Smooth muscle cell (in vitro differentiated cells): Measurements from ENCODE around the gene TBATA. TPM values are rescaled to one million over a fixed set of nuclear protein-coding genes. Genes with fewer than 3 reads are reported as not detected.

Experiments used
- DNase-seq: peaks from one replicate; lab custom pipeline; 2025; ENCODE audit not compliant: unreplicated experiment; lab: John Stamatoyannopoulos, UW
- H2AFZ ChIP-seq: fragments of 200-600 bp; sonication (generic); 2 replicates; pipeline ENCODE4 v1.6.0; 2016; ENCODE audit warnings: antibody characterized with exemption, low read depth, mild to moderate bottlenecking
- H3F3A ChIP-seq: fragments of 200-600 bp; sonication (generic); 2 replicates; pipeline ENCODE4 v1.6.0; 2017; ENCODE audit warnings: antibody characterized with exemption, low read depth
- H3K27ac ChIP-seq: fragments of 200-600 bp; sonication (generic); 2 replicates; pipeline ENCODE4 v1.5.1; 2016; ENCODE audit warnings: low read depth, mild to moderate bottlenecking
- H3K27me3 ChIP-seq: fragments of 200-600 bp; sonication (generic); 2 replicates; pipeline ENCODE4 v1.6.1; 2016; ENCODE audit warnings: low read depth, mild to moderate bottlenecking
- H3K36me3 ChIP-seq: fragments of 200-600 bp; sonication (generic); 2 replicates; pipeline ENCODE4 v1.5.1; 2016; ENCODE audit warnings: low read depth
- H3K4me1 ChIP-seq: fragments of 200-600 bp; sonication (generic); 2 replicates; pipeline ENCODE4 v1.5.1; 2016; ENCODE audit warnings: low read depth
- H3K4me2 ChIP-seq: fragments of 200-600 bp; sonication (generic); 2 replicates; pipeline ENCODE4 v1.6.0; 2016; ENCODE audit warnings: mild to moderate bottlenecking
- H3K4me3 ChIP-seq: fragments of 200-600 bp; sonication (generic); 2 replicates; pipeline ENCODE4 v1.5.1; 2016; ENCODE audit warnings: mild to moderate bottlenecking
- H3K79me2 ChIP-seq: fragments of 200-600 bp; sonication (generic); 2 replicates; pipeline ENCODE4 v1.6.0; 2016; ENCODE audit warnings: low read depth, mild to moderate bottlenecking
- H3K9ac ChIP-seq: fragments of 200-600 bp; sonication (generic); 2 replicates; pipeline ENCODE4 v1.6.0; 2016; ENCODE audit warnings: low read depth
- H3K9me3 ChIP-seq: fragments of 200-600 bp; sonication (generic); replicated peaks from 2 replicates; pipeline ENCODE4 v1.5.1; 2016; ENCODE audit warnings: low read depth
- H4K20me1 ChIP-seq: fragments of 200-600 bp; sonication (generic); 2 replicates; pipeline ENCODE4 v1.6.0; 2016; ENCODE audit warnings: low read depth
- CTCF ChIP-seq: fragments of 200-600 bp; sonication (generic); IDR thresholded peaks from 2 replicates; pipeline ENCODE4 v1.5.1; 2017; ENCODE audit warnings: borderline replicate concordance, mild to moderate bottlenecking, antibody characterized with exemption; ENCODE audit not compliant: insufficient read depth, poor library complexity, severe bottlenecking
- WGBS: methylation state at CpG from one replicate; pipeline ENCODE4 v1.1.7; 2016; ENCODE audit warnings: low lambda C conversion rate; 5-methylcytosine and 5-hydroxymethylcytosine counted together
- polyA plus RNA-seq: library from polyadenylated mRNA; unstranded; fragments of >200 nt; fragmentation: Nextera tagmentation; extraction: Ambion mirVana; gene quantifications from 2 replicates; pipeline ENCODE4 v1.2.1, GENCODE V29; 2016
- total RNA-seq: library from RNA; depleted of rRNA; stranded (reverse); fragments of >200 nt; gene quantifications from 2 replicates; pipeline ENCODE4 v1.2.3, GENCODE V29; 2014

Gene TBATA
- total and polyA plus RNA-seq, 2 experiments from 2014 or later, result not detected

- no peaks in the 10 kb centered on the region for H3K36me3 ChIP-seq
- DNase-seq, result no peak
- TF ChIP-seq CTCF, result no peak
Measured at GRCh38 chr10:70801854-70802253, 16.7 kb upstream of the TBATA start.

GRCh38 chr10:70799124-70799523 is 13.9 kb upstream of the TBATA start:
- Histone ChIP-seq H3K4me2 (no peak overlapping the region), H3F3A (no peaks in the 10 kb centered on the region), H2AFZ (no peak overlapping the region), H3K36me3 (no peaks in the 10 kb centered on the region), H4K20me1 (no peaks in the 10 kb centered on the region), H3K27me3 (no peaks in the 10 kb centered on the region), H3K9me3 (peaks cover 3% of the 10 kb centered on the region), H3K79me2 (no peaks in the 10 kb centered on the region), H3K27ac (no peak overlapping the region), H3K9ac (no peak overlapping the region), H3K4me3 (no peak overlapping the region), H3K4me1 (no peaks in the 10 kb centered on the region)
- no peak for TF ChIP-seq CTCF
- DNase-seq, result no peak
- 86% methylated on average over 5 of the region's 5 CpGs for WGBS

More at GRCh38 chr10:70801854-70802253, 16.7 kb upstream of the TBATA start:
- H3K4me1 ChIP-seq, result no peaks in the 10 kb centered on the region
- no peaks in the 10 kb centered on the region for H3K27me3 ChIP-seq
- H3K79me2 ChIP-seq, result no peaks in the 10 kb centered on the region
- H4K20me1 ChIP-seq, result no peaks in the 10 kb centered on the region
- no peak overlapping the region for H2AFZ ChIP-seq
- no peak overlapping the region for H3K27ac ChIP-seq
- H3K9ac ChIP-seq, result no peak overlapping the region
- H3F3A ChIP-seq, result no peaks in the 10 kb centered on the region
- H3K4me3 ChIP-seq, result no peak overlapping the region
- peaks cover 2% of the 10 kb centered on the region for H3K9me3 ChIP-seq
- H3K4me2 ChIP-seq, result no peak overlapping the region
- WGBS, result 100% methylated on average over 1 of the region's 1 CpG

DNA sequence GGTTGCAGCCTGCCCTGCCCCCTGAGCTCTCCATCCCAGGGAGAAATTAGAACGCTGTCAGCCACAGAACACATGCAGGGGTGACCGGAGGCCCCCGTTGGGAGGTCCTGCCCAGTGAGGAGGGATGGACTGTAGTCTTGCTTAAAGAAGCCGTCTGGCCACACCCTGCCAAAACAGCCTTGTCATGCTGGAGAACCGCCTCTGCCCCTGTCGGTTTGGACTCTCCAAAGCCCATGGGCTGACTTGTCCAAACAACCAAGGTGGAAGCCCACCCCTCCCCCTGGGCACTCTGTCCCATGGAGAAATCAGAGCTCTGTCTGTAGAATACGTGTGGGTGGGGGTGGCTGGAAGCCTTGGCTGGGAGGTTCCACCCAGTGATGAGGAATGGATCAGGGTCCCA is 12.7 kb upstream of the TBATA start:
- Histone ChIP-seq H3K4me2 (no peak overlapping the region), H3K27ac (no peak overlapping the region), H4K20me1 (no peaks in the 10 kb centered on the region), H3K9ac (no peak overlapping the region), H3K9me3 (peaks cover 3% of the 10 kb centered on the region), H3F3A (no peaks in the 10 kb centered on the region), H3K79me2 (no peaks in the 10 kb centered on the region), H3K27me3 (no peaks in the 10 kb centered on the region), H3K4me3 (no peak overlapping the region), H3K36me3 (no peaks in the 10 kb centered on the region), H3K4me1 (no peaks in the 10 kb centered on the region), H2AFZ (no peak overlapping the region)
- 93% methylated on average over 7 of the region's 7 CpGs for WGBS
- TF ChIP-seq CTCF, result no peak
- no peak for DNase-seq

DNA sequence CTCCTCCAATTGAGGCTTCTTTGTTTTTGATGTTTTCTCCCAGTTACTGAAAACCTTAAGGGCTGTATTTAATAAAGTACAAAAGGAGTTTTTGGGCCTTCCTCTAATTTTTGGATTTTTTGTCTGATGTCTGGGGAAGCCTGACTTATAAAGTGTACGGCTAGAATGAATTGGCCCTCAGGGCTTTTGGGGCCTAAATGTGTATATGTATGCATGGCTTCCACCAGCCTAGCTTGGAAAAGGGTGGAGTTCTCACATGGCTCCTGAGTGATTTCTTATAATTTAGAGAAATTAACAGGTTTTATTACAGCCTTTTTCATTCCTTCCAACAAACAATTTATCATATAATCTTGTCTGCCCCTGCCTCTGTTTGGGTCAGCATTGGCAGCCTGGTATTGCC is 10.4 kb upstream of the TBATA start:
- H4K20me1 ChIP-seq, result no peaks in the 10 kb centered on the region
- no peaks in the 10 kb centered on the region for H3K36me3 ChIP-seq
- no peaks in the 10 kb centered on the region for H3K4me1 ChIP-seq
- 88% methylated on average over 1 of the region's 1 CpG for WGBS
- no peak for TF ChIP-seq CTCF
- no peak overlapping the region for H3K9ac ChIP-seq
- H3K9me3 ChIP-seq, result peaks cover 3% of the 10 kb centered on the region
- no peak overlapping the region for H3K27ac ChIP-seq
- H3K79me2 ChIP-seq, result no peaks in the 10 kb centered on the region
- no peaks in the 10 kb centered on the region for H3K27me3 ChIP-seq
- H3F3A ChIP-seq, result no peaks in the 10 kb centered on the region
- H3K4me2 ChIP-seq, result no peak overlapping the region
- no peak overlapping the region for H2AFZ ChIP-seq
- DNase-seq, result no peak
- H3K4me3 ChIP-seq, result no peak overlapping the region
